Measurements from ENCODE around the gene GRIK4. TPM values are rescaled to one million over a fixed set of nuclear protein-coding genes. Genes with fewer than 3 reads are reported as not detected.

The GRIK4 gene
- total and polyA plus RNA-seq, 2 donors (not counting 3 experiments of a cell fraction or from before 2014, with no cell fraction given): 0.81 to 1.6 TPM

- no peak overlapping the region for H2AFZ ChIP-seq (ENCODE audit: low read depth, low read length)
- BruUV-seq (replicated peaks): no TSS peak
- FAIRE-seq (no peak), DNase-seq (ENCODE audit: low read depth, low spot score) (no peak)
- no peak overlapping the region for H3K9ac ChIP-seq (replicated peaks; ENCODE audit: extremely low read depth, insufficient read depth, low read length)
- ChIA-PET CTCF (interaction anchor here (1.0 to 5.3 kb wide), 7 partner anchors 11 to 185 kb away, joined by 3 to 40 read pairs (median 5); partner anchors contain the start of gene GRIK4), POLR2A (no interaction called here)
- no peak overlapping the region for H3K4me3 ChIP-seq (replicated peaks in 1 of 3; ENCODE audit: insufficient read depth in 1 of 3, low read depth in 1 of 3, low read length in 3 of 3)
- H4K20me1 ChIP-seq (replicated peaks; ENCODE audit: control insufficient read depth, extremely low read depth, insufficient read depth, low read length): no peaks in the 10 kb centered on the region
- H3K9me3 ChIP-seq (replicated peaks; ENCODE audit: control insufficient read depth, insufficient read depth, low read length): no peaks in the 10 kb centered on the region
- no peaks in the 10 kb centered on the region for H3K27me3 ChIP-seq (ENCODE audit: control insufficient read depth in 2 of 2, insufficient read depth in 2 of 2, low read length in 2 of 2)
- no peaks in the 10 kb centered on the region for H3K4me1 ChIP-seq (ENCODE audit: control insufficient read depth, extremely low read depth, insufficient read depth, low read length)
- dilution Hi-C loops (cut with MboI; ENCODE audit: extremely low pct_ligation_motif_present, low sequenced_read_pairs) (no loop called here), intact Hi-C loops (cut with micrococcal nuclease) (no loop called here)
- H3K36me3 ChIP-seq (ENCODE audit: control insufficient read depth in 2 of 2, extremely low read depth in 1 of 2, insufficient read depth in 2 of 2, low read length in 2 of 2): no peaks in the 10 kb centered on the region
- H3K79me2 ChIP-seq (ENCODE audit: control insufficient read depth, insufficient read depth, low read length): no peaks in the 10 kb centered on the region
- H3K9me1 ChIP-seq (replicated peaks; ENCODE audit: control insufficient read depth, extremely low read depth, insufficient read depth, low read length): no peaks in the 10 kb centered on the region
- no peak overlapping the region for H3K4me2 ChIP-seq (ENCODE audit: insufficient read depth, low read length)
- TF ChIP-seq MYC (IDR thresholded peaks at IDR 0.05; ENCODE audit: low read depth, low read length): no peak
- TF ChIP-seq JUN (IDR thresholded peaks at IDR 0.05; ENCODE audit: borderline replicate concordance, insufficient read depth, insufficient read length, low read depth): no peak
- TF ChIP-seq MAX (IDR thresholded peaks at IDR 0.05; ENCODE audit: insufficient read depth, insufficient read length): no peak
- TF ChIP-seq POLR2A (IDR thresholded peaks at IDR 0.05; ENCODE audit: low read depth, low read length): no peak
- no peak for TF ChIP-seq POLR2AphosphoS5 (IDR thresholded peaks at IDR 0.05; ENCODE audit: insufficient read depth, low read depth, low read length)
- no peak for TF ChIP-seq FOS (IDR thresholded peaks at IDR 0.05; ENCODE audit: borderline replicate concordance, insufficient read depth, low read length)
- no peak for TF ChIP-seq GATA2 (IDR thresholded peaks at IDR 0.05; ENCODE audit: insufficient read depth, insufficient read length, low read depth, low read length)
- no peak for TF ChIP-seq EZH2 (IDR thresholded peaks at IDR 0.05; ENCODE audit: borderline replicate concordance, low read depth, low read length, severe bottlenecking)
- no peak for TF ChIP-seq CTCF (IDR thresholded peaks at IDR 0.05; ENCODE audit: extremely low read depth in 1 of 2, insufficient read depth in 1 of 2, low read depth in 1 of 2, low read length in 2 of 2)
- no peak overlapping the region for H3K27ac ChIP-seq (ENCODE audit: insufficient read depth, low read depth, low read length)
Measured at GRCh38 chr11:120696597-120697218, 185.2 kb downstream of the GRIK4 start.
